ENCODE data around the gene C11orf65.

- TF ChIP-seq REST (IDR thresholded peaks at IDR 0.05) (no peak), YY1 (IDR thresholded peaks at IDR 0.05) (no peak), CTCF (IDR thresholded peaks at IDR 0.05; ENCODE audit: low read depth, low read length, missing input control) (no peak), GABPA (IDR thresholded peaks at IDR 0.05 in 1 of 2, conservative IDR thresholded peaks at IDR 0.05 in 1 of 2) (no peak), MAX (IDR thresholded peaks at IDR 0.05) (no peak), EGR1 (IDR thresholded peaks at IDR 0.05; ENCODE audit: low read depth in 2 of 2) (no peak), JUND (IDR thresholded peaks at IDR 0.05) (no peak), HNF4A (conservative IDR thresholded peaks at IDR 0.05) (no peak), TAF1 (conservative IDR thresholded peaks at IDR 0.05) (no peak)
These were observed 121.6 kb downstream of the C11orf65 start for GRCh38 chr11:108345767-108346166.
